GM10266 (cell line): ENCODE data around the gene LPP.

ENCODE experiments used
- DNase-seq: peaks from one replicate; pipeline ENCODE4 v3.0.0; 2012; ENCODE audit errors: extremely low spot score
- CTCF ChIP-seq: IDR thresholded peaks from 2 replicates; pipeline ENCODE4 v1.5.1; 2012; ENCODE audit warnings: mild to moderate bottlenecking, low read depth; ENCODE audit not compliant: control insufficient read depth, insufficient read depth; ENCODE audit errors: missing control alignments

LPP gene

GRCh38 chr3:188577539-188577938 lies 423.6 kb downstream of the LPP start:
- TF ChIP-seq CTCF, result no peak
- DNase-seq, result no peak

GRCh38 chr3:188578576-188579363 lies 424.8 kb downstream of the LPP start:
- no peak for DNase-seq
- TF ChIP-seq CTCF, result no peak

- DNase-seq, result no peak
- no peak for TF ChIP-seq CTCF
Measured at GRCh38 chr3:188580223-188580622, 426.3 kb downstream of the LPP start.

- no peak for DNase-seq
- TF ChIP-seq CTCF, result no peak
Measured at GRCh38 chr3:188580659-188581058, 426.7 kb downstream of the LPP start.

- TF ChIP-seq CTCF, result no peak
- no peak for DNase-seq
Measured at GRCh38 chr3:188581365-188581764, 427.4 kb downstream of the LPP start.

- no peak for TF ChIP-seq CTCF
- DNase-seq, result no peak
Measured at GRCh38 chr3:188581792-188582191, 427.8 kb downstream of the LPP start.

GRCh38 chr3:188583341-188584161 lies 429.6 kb downstream of the LPP start:
- DNase-seq, result no peak
- no peak for TF ChIP-seq CTCF
